HG03354 (cell line): Measurements from ENCODE around the gene RASSF8.

Experiments used
- ATAC-seq: cut with Tn5 transposase; IDR thresholded peaks from one replicate; pipeline ENCODE4 v1.9.1; 2021; ENCODE audit warnings: mild to moderate bottlenecking; ENCODE audit not compliant: unreplicated experiment, poor library complexity, severe bottlenecking

The RASSF8 gene

GRCh38 chr12:26090836-26091510, 132.5 kb downstream of the RASSF8 start:
- no peak for ATAC-seq

- no peak for ATAC-seq
These were observed 133.3 kb downstream of the RASSF8 start for GRCh38 chr12:26091822-26092221.

- no peak for ATAC-seq
These were observed 134.0 kb downstream of the RASSF8 start for GRCh38 chr12:26092346-26093105.

- ATAC-seq, result no peak
These were observed 136.7 kb downstream of the RASSF8 start for GRCh38 chr12:26095186-26095585.

- ATAC-seq, result no peak
These were observed 137.6 kb downstream of the RASSF8 start for GRCh38 chr12:26096036-26096435.

GRCh38 chr12:26097046-26097878, 138.8 kb downstream of the RASSF8 start:
- ATAC-seq, result peak; percentile 79

- no peak for ATAC-seq
These were observed 142.3 kb downstream of the RASSF8 start for GRCh38 chr12:26100666-26101349.

- no peak for ATAC-seq
These were observed 142.9 kb downstream of the RASSF8 start for GRCh38 chr12:26101350-26101734.

GRCh38 chr12:26101763-26102162, 143.3 kb downstream of the RASSF8 start:
- ATAC-seq, result no peak

- no peak for ATAC-seq
These were observed 144.5 kb downstream of the RASSF8 start for GRCh38 chr12:26102953-26103352.

GRCh38 chr12:26106347-26106746, 147.9 kb downstream of the RASSF8 start:
- no peak for ATAC-seq

- no peak for ATAC-seq
These were observed 150.4 kb downstream of the RASSF8 start for GRCh38 chr12:26108915-26109314.

GRCh38 chr12:26109343-26109881, 150.9 kb downstream of the RASSF8 start:
- ATAC-seq, result no peak

- ATAC-seq, result no peak
These were observed 153.8 kb downstream of the RASSF8 start for GRCh38 chr12:26112232-26112631.

- ATAC-seq, result no peak
These were observed 154.2 kb downstream of the RASSF8 start for GRCh38 chr12:26112703-26113147.

GRCh38 chr12:26113181-26113654, 154.7 kb downstream of the RASSF8 start:
- no peak for ATAC-seq

- ATAC-seq, result peak; percentile 77
These were observed 155.6 kb downstream of the RASSF8 start for GRCh38 chr12:26113853-26114719.

- ATAC-seq, result no peak
These were observed 156.4 kb downstream of the RASSF8 start for GRCh38 chr12:26114720-26115401.
